Muscle layer of colon (tissue), 2 donors: ENCODE measurements around the gene CELA2A.
"Not testable (repeated sequence)": the region's sequence is repeated elsewhere in the genome, so short reads cannot be mapped to it uniquely, and the experiment has no call there.

Experiments
- H3K27ac ChIP-seq: one replicate; pipeline ENCODE4 v1.7.0; 2013; ENCODE audit warnings: low read depth, mild to moderate bottlenecking, low read length, moderate library complexity
- H3K27me3 ChIP-seq, 2 donors: one replicate each; pipeline ENCODE4 v1.7.0; 2013; ENCODE audit warnings: low read length in 2 of 2, mild to moderate bottlenecking in 2 of 2; ENCODE audit not compliant: insufficient read depth in 2 of 2, control insufficient read depth in 1 of 2
- H3K36me3 ChIP-seq: one replicate; pipeline ENCODE4 v1.7.0; 2013; ENCODE audit warnings: mild to moderate bottlenecking, low read length; ENCODE audit not compliant: insufficient read depth
- H3K4me1 ChIP-seq: one replicate; pipeline ENCODE4 v1.7.0; 2013; ENCODE audit warnings: mild to moderate bottlenecking, low read length; ENCODE audit not compliant: insufficient read depth
- H3K4me3 ChIP-seq, 2 donors: one replicate each; pipeline ENCODE4 v1.7.0; 2013; ENCODE audit warnings: low read length in 2 of 2, low read depth in 1 of 2, mild to moderate bottlenecking in 1 of 2, moderate library complexity in 1 of 2
- H3K9ac ChIP-seq: one replicate; pipeline ENCODE4 v1.7.0; 2013; ENCODE audit warnings: low read length
- H3K9me3 ChIP-seq: one replicate; pipeline ENCODE4 v1.7.0; 2013; ENCODE audit warnings: mild to moderate bottlenecking, low read length
- donor health status: abdominal sarcoma.
- donor health status: Adenocarcinoma of cecum.

The CELA2A gene

GRCh38 chr1:15449567-15449966, 7.0 kb upstream of the CELA2A start:
- Histone ChIP-seq H3K9ac (no peak overlapping the region), H3K27ac (no peak overlapping the region), H3K9me3 (no peaks in the 10 kb centered on the region), H3K4me3 (no peak overlapping the region), H3K27me3 (no peaks in the 10 kb centered on the region), H3K36me3 (no peaks in the 10 kb centered on the region), H3K4me1 (peaks cover 3% of the 10 kb centered on the region)

DNA sequence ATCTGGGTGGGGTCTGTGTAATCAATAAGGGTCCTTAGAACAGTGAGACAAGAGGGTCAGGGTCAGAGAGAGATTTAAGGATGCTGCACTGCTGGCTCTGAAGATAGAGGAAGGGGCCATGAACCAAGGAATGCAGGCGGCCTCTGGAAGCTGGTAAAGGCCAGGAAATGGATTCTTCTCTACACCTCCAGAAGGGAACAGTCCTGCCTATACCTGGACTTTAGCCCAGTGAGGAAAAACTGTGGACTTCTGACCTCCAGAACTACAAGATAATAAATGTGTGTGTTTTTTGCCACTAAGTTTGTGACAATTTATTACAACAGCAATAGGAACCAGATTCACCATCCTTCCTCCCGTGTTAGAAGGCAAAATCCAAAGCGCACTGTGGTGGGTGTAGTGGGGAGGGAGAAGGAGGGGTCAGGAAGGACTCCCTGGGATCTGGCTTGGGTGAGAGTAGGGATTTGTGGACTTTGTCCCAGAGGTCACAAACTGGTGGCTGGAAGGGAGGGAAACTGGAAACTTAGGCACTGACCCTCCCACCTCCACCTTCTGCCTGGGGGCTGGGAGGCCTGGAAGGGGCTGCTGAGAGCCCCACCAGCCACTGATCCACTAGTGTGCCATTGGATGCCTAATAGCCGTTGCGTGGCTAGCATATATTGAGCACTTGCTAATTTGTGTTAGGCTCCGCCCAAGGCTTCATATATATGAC, 5.4 kb upstream of the CELA2A start:
- H3K27me3 ChIP-seq = no peaks in the 10 kb centered on the region
- H3K27ac ChIP-seq = no peak overlapping the region
- no peak overlapping the region for H3K9ac ChIP-seq
- H3K9me3 ChIP-seq = no peaks in the 10 kb centered on the region
- H3K4me1 ChIP-seq = peaks cover 3% of the 10 kb centered on the region
- H3K36me3 ChIP-seq = no peaks in the 10 kb centered on the region
- H3K4me3 ChIP-seq = no peak overlapping the region

GRCh38 chr1:15452216-15452615, 4.3 kb upstream of the CELA2A start:
- H3K4me1 ChIP-seq = peaks cover 3% of the 10 kb centered on the region
- H3K27me3 ChIP-seq = no peaks in the 10 kb centered on the region
- no peak overlapping the region for H3K9ac ChIP-seq
- no peak overlapping the region for H3K27ac ChIP-seq
- H3K36me3 ChIP-seq = no peaks in the 10 kb centered on the region
- no peaks in the 10 kb centered on the region for H3K9me3 ChIP-seq
- no peak overlapping the region for H3K4me3 ChIP-seq

GRCh38 chr1:15452866-15453571, 3.5 kb upstream of the CELA2A start:
- no peak overlapping the region for H3K9ac ChIP-seq
- no peaks in the 10 kb centered on the region for H3K9me3 ChIP-seq
- H3K36me3 ChIP-seq = no peaks in the 10 kb centered on the region
- H3K4me3 ChIP-seq = no peak overlapping the region
- no peaks in the 10 kb centered on the region for H3K27me3 ChIP-seq
- no peak overlapping the region for H3K27ac ChIP-seq
- H3K4me1 ChIP-seq = peaks cover 3% of the 10 kb centered on the region

DNA sequence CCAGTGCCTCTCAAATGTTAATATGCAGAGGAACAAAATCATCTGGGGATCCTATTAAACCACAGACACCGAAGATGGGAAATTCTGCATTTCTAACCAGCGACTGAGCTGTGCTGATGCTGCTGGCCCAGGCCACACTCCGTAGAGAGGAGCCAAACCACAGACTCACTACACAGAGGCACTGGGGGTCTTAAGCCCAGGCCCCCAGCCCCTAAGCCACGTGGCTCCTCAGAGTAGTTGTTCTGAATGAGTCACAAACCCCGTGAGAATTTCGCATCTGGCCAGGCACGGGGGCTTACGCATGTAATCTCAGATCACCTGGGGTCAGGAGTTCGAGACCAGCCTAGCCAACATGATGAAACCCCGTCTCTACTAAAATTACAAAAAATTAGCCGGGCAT, 2.8 kb upstream of the CELA2A start:
- no peak overlapping the region for H3K4me3 ChIP-seq
- no peaks in the 10 kb centered on the region for H3K36me3 ChIP-seq
- no peaks in the 10 kb centered on the region for H3K27me3 ChIP-seq
- no peak overlapping the region for H3K9ac ChIP-seq
- no peak overlapping the region for H3K27ac ChIP-seq
- peaks cover 3% of the 10 kb centered on the region for H3K4me1 ChIP-seq
- H3K9me3 ChIP-seq = no peaks in the 10 kb centered on the region

- H3K36me3 ChIP-seq = no peaks in the 10 kb centered on the region
- H3K9me3 ChIP-seq = no peaks in the 10 kb centered on the region
- no peaks in the 10 kb centered on the region for H3K27me3 ChIP-seq
- peaks cover 3% of the 10 kb centered on the region for H3K4me1 ChIP-seq
- H3K4me3 ChIP-seq = no peak overlapping the region
- H3K9ac ChIP-seq = no peak overlapping the region
- no peak overlapping the region for H3K27ac ChIP-seq
Observed at GRCh38 chr1:15454256-15454655, 2.3 kb upstream of the CELA2A start.

DNA sequence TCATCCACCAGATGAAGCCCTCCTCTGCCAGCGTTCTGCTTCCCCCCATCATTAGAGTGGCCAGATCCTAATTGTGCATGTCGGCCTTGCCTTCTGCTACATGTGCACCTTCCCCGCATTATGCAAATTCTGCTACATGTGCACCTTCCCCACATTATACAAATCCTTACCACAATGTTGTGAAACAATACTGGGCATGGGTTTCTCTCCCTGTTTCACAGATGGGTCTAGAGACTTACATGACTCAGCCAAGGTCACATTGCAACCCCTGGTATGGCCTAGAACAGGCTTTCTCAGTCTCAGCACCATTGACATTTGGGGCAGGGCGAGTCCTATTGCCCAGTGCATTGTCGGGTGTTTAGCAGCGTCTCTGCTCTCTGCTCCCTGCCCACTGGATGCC, 1.0 kb upstream of the CELA2A start:
- no peak overlapping the region for H3K27ac ChIP-seq
- H3K9me3 ChIP-seq = no peaks in the 10 kb centered on the region
- H3K4me1 ChIP-seq = peaks cover 3% of the 10 kb centered on the region

DNA sequence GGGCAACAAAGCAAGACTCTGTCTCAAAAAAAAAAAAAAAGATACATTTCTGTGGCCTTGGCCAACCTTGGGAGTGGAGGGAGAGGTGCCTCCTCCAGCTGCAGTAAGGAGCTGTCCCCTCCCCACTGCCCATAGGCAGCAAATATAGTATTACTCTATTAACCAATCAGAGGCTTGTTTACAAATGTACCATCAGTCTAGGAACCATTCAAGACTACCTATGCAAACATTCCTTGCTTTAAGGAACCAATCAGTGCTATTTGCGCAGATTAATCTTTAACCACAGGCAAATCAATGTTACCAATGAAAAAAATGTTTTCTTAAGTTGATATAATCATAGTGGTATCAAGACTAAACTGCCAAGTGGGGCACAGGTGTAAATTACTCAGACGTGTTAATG, 1.1 kb downstream of the CELA2A start:
- H3K9me3 ChIP-seq = no peaks in the 10 kb centered on the region
- H3K4me3 ChIP-seq = no peak overlapping the region
- H3K4me1 ChIP-seq = peaks cover 3% of the 10 kb centered on the region
- no peaks in the 10 kb centered on the region for H3K36me3 ChIP-seq
- H3K9ac ChIP-seq = no peak overlapping the region
- H3K27me3 ChIP-seq = no peaks in the 10 kb centered on the region
- H3K27ac ChIP-seq = no peak overlapping the region

More for the DNA sequence above, 1.0 kb upstream of the CELA2A start:
- H3K36me3 ChIP-seq = no peaks in the 10 kb centered on the region
- H3K27me3 ChIP-seq = no peaks in the 10 kb centered on the region
- no peak overlapping the region for H3K4me3 ChIP-seq
- no peak overlapping the region for H3K9ac ChIP-seq

- H3K9me3 ChIP-seq, H3K27me3 ChIP-seq, H3K9ac ChIP-seq, H3K27ac ChIP-seq, H3K4me3 ChIP-seq, H3K36me3 ChIP-seq, H3K4me1 ChIP-seq: not testable (repeated sequence)
Observed at GRCh38 chr1:15458388-15458787, 1.9 kb downstream of the CELA2A start.

GRCh38 chr1:15459771-15460707, 3.5 kb downstream of the CELA2A start:
- no peak overlapping the region for H3K27ac ChIP-seq

DNA sequence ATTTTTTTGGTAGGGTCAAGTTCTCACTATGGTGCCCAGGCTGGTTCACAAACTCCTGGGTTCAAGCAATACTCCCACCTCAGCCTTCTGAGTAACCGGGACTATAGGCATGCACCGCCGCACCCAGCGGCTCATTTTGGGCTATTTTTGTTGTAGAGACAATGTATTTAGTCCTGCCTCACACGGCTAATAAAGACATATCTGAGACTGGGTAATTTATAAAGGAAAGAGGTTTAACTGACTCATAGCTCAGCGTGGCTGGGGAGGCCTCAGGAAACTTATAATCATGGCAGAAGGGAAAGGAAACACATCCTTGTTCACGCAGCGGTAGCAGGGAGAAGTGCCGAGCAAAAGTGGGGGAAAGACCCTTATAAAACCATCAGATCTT, 4.2 kb downstream of the CELA2A start:
- H3K27me3 ChIP-seq = no peaks in the 10 kb centered on the region
- H3K4me1 ChIP-seq = no peaks in the 10 kb centered on the region
- H3K9ac ChIP-seq = no peak overlapping the region
- no peak overlapping the region for H3K4me3 ChIP-seq
- no peaks in the 10 kb centered on the region for H3K9me3 ChIP-seq
- no peaks in the 10 kb centered on the region for H3K36me3 ChIP-seq
- H3K27ac ChIP-seq = no peak overlapping the region

More at GRCh38 chr1:15459771-15460707, 3.5 kb downstream of the CELA2A start:
- Histone ChIP-seq H3K4me1 (no peaks in the 10 kb centered on the region), H3K4me3 (no peak overlapping the region), H3K9me3 (no peaks in the 10 kb centered on the region), H3K27me3 (no peaks in the 10 kb centered on the region), H3K36me3 (no peaks in the 10 kb centered on the region), H3K9ac (no peak overlapping the region)
